GM19043 (cell line): ENCODE measurements around the gene FOXI2.

Experiments
- ATAC-seq: cut with Tn5 transposase; IDR thresholded peaks from one replicate; pipeline ENCODE4 v1.9.1; 2021; ENCODE audit warnings: low read depth; ENCODE audit not compliant: unreplicated experiment

FOXI2 gene

DNA sequence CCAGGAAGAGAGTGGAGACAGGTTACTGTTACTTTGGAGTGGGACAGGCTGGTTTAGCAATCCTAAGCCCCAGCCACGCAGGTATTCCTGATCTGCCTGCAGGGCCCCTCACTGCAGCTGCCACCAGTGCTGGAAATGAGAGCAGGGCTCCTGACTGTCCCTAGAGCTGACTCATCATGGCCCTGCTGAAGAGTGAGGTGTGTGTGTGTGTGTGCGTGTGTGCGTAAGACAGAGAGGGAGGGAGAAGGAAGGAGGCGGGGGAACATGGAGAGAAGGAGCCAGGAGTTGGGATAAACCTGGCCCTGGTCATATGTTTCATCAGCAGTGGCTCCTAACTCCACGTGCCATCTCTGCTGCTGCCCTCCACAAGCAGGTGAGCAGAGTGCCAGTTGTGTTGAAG lies 3.6 kb downstream of the FOXI2 start:
- ATAC-seq, result no peak

DNA sequence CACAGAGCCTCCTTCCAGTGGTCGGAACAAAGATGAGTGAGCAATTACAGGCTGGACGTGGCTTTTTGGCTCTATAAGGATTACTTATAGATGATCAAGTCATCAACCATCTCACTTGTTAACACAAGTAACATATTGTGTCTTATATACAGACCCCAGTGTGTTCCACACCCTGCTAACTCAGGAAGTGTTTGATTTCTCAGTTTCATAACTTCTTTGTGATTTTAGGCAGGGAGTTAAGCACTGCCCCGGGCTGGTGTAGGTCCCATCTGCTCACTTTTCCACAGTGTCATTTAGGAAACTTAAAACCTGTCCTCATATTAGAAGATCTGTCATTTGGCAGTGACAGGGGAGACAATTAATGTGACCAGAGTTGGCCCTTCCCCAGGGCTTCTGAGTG lies 6.2 kb downstream of the FOXI2 start:
- no peak for ATAC-seq

DNA sequence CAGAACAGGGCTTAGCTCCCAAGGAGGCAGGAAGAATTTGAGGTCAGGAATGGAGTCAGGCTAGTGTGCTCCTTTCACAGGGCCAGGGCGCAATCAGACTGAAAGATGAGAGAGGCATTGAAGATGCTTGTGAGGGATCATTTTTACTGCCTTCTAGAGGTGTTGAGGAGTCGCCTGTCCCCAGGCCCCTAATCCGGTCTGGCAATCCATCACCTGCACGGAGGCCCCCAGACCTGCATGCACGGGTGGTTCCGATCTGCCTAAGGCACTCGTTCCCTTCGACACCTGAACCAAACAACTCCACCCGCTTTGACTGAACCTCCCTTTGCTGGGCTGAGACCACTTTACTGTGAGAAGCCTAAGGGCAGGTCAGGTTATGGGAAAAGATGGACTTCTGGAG lies 8.0 kb downstream of the FOXI2 start:
- no peak for ATAC-seq

DNA sequence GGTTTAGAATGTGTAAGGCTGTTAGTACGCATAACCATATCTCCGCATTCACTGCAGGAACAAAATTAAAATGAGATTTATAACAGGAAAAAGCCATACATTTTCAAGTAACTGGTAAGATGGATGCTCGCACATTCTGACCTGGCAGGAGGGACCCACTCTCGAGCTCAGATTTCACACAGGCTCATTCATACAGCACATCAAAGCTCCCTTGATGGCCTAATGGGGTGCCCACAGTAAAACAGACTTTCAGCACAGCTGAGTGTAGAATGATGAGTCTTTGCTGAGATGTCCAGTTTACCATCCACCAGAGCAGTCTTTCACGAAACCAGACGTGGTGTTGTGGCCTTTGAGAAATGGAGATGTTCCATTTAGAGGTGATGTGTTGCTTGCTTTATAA lies 8.9 kb downstream of the FOXI2 start:
- no peak for ATAC-seq

DNA sequence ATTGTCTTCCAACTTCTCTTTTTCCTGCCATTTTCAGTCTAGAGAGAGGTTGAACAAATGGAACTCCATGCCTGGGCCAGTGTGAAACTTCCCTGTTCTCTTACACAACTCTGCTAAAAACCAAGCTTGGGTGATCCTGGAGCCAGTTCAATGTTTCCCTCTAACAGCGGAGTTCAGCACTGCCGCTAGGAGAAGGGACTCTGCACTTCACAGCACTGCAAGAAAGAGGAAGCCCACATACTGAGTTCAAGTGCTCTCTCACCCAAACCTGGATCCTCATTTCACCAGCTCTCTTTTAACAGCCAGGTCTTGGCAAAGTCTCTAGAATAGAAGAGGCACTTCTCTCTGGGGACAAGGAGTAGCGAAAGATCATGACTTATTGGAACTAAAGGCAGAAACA lies 18.8 kb downstream of the FOXI2 start:
- ATAC-seq, result no peak

DNA sequence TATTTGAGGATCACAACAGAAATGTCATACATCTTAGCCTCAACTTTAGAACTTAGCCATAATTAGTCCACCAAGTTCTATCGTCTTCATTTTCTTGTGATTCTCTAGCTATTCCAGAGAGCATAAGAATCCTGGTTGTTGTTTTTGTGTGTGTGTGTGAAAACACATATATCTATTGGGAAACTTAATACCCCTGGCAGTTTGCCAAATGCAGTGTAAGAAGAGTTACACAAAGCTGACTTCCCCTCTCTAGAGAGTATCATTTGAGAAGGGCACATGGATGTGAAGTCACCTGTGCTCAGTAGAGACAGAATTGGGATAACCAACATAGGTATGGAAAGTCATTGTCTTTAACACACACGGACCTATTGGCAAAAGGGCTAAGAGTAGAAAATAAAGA lies 19.3 kb downstream of the FOXI2 start:
- ATAC-seq, result no peak

DNA sequence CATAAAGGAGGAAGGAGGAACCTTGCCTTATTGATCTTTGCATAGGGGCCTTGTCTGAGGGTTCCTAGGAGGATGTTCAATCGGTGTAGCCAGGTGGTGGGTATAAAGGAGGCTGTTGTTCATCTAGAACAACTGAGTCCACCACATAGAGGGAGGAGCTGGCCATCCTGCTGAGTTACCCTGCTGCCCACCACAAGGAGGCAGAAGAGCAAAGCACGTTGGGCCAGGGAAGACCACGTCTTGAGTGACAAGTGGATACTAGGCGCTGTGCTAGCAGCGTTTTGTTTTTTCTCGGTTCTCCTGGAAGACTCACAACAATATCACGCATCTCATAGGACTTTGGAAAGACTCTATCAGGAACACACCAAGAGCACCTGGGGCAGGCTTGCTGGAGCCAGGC lies 20.0 kb downstream of the FOXI2 start:
- ATAC-seq, result no peak

DNA sequence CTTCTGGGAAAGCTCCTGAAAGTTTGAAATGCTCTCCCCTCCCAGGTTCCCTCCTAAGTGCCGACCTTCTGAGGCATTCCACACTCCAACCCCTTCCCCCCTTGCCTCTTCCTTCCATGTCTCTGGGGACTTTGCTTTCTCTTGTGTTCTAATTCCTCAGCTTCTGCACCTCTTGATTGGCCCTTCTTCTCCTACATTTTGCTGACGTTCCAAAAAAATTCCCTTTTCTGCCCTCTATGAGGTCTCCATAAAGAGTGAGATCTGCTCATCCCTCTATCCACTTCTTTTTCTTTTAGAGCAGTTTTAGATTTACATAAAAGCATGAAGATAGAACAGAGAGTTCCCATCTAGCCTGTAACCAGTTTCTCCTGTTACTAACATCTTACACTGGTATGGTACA lies 22.3 kb downstream of the FOXI2 start:
- no peak for ATAC-seq

DNA sequence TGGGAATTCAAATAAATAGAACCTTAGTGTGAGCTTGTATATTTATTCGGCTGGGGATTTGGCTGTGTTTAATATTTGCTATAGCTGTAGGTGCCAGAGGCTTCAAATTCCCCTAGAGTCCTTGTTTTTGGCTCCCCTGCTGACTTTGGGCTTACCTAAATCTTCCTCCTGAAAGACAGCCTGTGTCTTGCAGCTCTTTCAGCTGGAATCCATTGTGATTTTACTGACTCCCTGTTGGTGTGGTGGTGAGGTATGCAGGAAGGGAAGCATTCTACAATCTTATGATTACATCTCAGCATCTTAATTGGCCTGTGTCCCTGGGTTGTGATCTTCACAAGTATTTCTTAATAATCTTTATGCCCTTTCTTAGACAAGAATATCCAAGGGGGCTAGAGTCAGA lies 25.9 kb downstream of the FOXI2 start:
- no peak for ATAC-seq

DNA sequence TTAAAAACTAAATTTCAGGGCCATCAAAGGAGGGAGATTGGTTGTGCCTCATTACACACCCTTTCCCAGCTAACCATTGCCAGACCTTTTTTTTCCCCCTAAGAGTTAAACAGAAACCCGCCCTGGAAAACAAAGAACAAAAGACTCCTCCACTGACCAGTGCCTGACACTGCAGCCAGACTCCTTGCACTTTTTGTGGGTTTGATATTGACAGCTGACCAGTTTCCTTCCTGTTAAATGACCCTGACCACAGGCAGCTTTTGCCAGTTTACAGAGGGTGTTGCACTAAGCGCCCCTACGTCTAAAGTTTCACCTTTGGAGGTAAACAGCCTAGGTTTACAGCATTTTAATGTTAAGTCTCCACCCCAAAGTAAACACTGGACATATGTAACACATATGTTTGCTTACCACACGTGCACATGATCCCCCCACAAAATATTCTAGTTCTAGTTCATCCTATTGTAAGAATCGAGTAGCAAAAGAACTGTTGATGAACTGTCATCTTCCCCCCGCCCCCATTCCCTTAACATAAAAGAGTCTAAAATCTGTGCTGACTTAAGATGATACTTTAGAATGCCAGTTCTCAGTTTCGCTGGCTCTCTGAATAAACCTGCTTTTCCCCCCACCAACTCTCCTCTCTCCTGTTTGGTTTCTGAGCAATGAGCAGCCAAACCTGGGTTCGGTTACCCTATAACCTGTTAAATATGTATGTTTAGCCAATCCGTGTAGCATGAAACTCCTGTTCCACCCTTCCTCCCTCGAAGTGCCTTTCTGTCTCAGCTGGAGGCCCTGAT lies 38.0 kb downstream of the FOXI2 start:
- ATAC-seq, result no peak

DNA sequence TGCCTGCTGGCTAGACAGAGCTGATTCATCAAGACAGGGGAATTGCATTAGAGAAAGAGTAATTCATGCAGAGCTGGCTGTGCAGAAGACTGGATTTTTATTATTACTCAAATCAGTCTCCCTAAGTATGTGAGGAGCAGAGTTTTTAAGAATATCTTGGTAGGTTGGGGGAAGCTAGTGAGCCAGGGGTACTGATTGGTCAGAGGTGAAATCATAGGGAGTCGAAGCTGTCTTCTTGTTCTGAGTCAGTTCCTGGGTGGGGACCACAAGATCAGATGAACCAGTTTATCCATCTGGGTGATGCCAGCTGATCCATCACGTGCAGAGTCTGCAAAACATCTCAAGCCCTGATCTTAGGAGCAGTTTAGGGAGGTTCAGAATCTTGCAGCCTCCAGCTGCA lies 39.8 kb downstream of the FOXI2 start:
- ATAC-seq, result no peak

DNA sequence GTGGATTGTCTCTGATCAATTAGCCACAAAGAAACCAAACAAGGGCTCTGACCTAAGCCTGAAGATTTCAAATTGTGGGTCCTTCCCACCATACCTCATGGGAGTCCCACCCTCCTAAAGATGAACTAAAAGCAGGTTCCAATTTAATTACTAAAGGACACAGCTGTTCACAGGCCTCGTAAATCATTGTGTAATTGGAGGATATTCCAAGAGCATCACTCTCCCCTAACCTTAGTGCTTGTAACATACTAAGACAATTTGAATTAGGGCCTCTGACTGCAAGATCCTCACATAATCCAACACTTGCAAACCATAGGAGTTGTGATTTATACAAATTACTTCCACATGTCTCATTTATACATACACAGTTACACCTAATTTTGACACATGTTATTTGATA lies 44.4 kb downstream of the FOXI2 start:
- ATAC-seq, result no peak

DNA sequence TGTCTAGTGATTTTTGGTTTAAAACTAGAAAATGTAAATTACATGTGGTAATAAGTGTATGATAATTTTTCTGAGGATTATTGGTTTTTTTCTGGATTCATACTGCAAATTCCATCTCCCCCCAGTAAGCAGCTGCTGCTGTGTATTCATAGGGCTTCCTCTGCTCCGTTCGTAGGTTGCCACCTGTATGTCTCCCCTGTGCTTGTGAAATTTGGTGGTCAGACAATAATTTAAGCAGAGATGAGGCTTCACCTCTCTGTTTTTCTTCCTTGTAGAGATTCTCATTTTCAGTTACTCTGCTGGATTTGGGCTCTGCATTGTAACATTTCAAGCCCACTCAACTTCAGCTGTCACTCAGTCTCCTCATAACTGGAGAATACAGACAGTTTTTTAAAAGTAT lies 50.9 kb downstream of the FOXI2 start:
- ATAC-seq, result no peak

DNA sequence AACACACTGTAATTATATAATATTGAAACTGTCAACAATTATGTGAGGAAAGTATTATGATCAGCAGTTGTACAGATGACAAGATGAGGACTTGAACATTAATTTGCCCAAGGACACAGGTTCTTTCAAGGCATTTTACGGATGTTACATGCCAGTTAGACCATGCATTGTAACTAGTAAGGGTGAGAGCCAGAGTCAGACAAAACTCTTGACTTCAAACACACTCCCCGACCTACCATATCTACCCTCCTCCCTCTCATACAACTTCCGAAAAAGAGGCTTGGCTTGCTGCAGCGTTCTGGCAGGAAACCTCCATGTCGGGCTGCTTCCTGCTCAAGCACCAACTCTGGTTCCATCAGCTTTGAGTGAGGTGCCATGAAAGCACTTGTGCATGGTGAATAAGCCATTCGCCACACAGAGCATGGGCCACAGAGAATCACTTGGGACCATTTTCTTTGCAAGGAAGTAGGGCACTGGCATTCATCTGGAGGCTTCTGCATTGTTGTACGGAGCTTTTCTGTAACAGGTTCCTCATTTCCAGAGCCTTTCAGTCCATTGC lies 53.2 kb downstream of the FOXI2 start:
- ATAC-seq, result no peak
